Lower leg skin (tissue), 3 donors: ENCODE measurements around the gene METTL13.

ENCODE experiments used
- POLR2A ChIP-seq, 2 donors: fragments of 450-650 bp; IDR thresholded peaks; one replicate each; pipeline ENCODE4 v1.6.1; 2016 to 2017; ENCODE audit warnings: antibody characterized with exemption in 2 of 2, mild to moderate bottlenecking in 1 of 2, moderate library complexity in 1 of 2
- TF ChIP-seq, protein P1 (sequence below), 3 donors: fragments of 450-650 bp; IDR thresholded peaks; one replicate each; pipeline ENCODE4 v1.5.1; 2016; ENCODE audit warnings: antibody characterized with exemption in 3 of 3, mild to moderate bottlenecking in 3 of 3, moderate library complexity in 2 of 3

DNA sequence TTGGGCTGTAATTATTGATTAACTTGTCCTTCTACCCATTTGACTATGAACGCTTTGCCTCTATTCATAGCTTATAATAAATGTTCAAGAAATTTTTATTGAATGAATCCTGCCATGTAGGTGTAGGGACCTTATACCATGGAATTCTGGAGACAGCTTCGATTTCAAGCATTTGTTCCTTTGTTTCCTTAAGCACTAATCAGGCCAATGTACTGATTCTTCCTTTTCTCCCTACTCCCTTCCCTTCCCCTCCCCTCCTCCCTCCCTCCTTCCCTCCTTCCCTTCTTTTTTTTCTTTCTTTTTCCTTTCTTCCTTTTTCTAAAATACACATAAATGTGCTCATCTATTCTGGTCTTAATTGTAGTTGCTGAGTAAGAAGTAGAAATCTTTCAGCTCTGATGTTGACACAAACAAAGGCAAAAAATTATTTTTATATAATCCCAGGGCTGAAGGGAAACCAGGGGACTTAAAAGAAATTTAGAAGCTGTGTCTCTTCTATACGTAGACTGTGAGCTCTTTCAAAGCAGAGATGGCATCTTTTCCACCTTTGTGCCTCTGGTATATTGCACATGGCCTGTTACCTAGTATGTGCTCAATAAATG lies 34.9 kb downstream of the METTL13 start:
- no peak for TF ChIP-seq POLR2A (IDR thresholded peaks at IDR 0.05)
- TF ChIP-seq, protein P1, sequence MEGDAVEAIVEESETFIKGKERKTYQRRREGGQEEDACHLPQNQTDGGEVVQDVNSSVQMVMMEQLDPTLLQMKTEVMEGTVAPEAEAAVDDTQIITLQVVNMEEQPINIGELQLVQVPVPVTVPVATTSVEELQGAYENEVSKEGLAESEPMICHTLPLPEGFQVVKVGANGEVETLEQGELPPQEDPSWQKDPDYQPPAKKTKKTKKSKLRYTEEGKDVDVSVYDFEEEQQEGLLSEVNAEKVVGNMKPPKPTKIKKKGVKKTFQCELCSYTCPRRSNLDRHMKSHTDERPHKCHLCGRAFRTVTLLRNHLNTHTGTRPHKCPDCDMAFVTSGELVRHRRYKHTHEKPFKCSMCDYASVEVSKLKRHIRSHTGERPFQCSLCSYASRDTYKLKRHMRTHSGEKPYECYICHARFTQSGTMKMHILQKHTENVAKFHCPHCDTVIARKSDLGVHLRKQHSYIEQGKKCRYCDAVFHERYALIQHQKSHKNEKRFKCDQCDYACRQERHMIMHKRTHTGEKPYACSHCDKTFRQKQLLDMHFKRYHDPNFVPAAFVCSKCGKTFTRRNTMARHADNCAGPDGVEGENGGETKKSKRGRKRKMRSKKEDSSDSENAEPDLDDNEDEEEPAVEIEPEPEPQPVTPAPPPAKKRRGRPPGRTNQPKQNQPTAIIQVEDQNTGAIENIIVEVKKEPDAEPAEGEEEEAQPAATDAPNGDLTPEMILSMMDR (IDR thresholded peaks at IDR 0.05), result no peak
